Nucleus accumbens (tissue), 56 donors: ENCODE data around the gene C14orf180.

Experiments used
- DNase-seq, 56 donors: peaks; one replicate each; lab custom pipeline; 2025; lab: John Stamatoyannopoulos, UW

The C14orf180 gene

GRCh38 chr14:104579507-104579906 is at the start of gene C14orf180:
Gene C14orf180 (plus strand): TSS chr14:104579764. CDS start chr14:104586431, 6,667 bp downstream.
- peak in 8 of 56 donors; percentile 15 to 51 (median 26) for DNase-seq

- no peak for DNase-seq
These were observed 48.9 kb upstream of the C14orf180 start for GRCh38 chr14:104530646-104531045.

- DNase-seq: no peak
These were observed 48.0 kb upstream of the C14orf180 start for GRCh38 chr14:104531421-104532190.

- DNase-seq: no peak
These were observed 47.4 kb upstream of the C14orf180 start for GRCh38 chr14:104532191-104532555.

GRCh38 chr14:104534036-104534435 is 45.5 kb upstream of the C14orf180 start:
- no peak for DNase-seq

- no peak for DNase-seq
These were observed 42.5 kb upstream of the C14orf180 start for GRCh38 chr14:104536942-104537612.

- DNase-seq: no peak
These were observed 42.0 kb upstream of the C14orf180 start for GRCh38 chr14:104537613-104537988.

GRCh38 chr14:104541905-104542465 is 37.6 kb upstream of the C14orf180 start:
- no peak for DNase-seq

- DNase-seq: no peak
These were observed 36.4 kb upstream of the C14orf180 start for GRCh38 chr14:104542871-104543830.

GRCh38 chr14:104544362-104544961 is 35.1 kb upstream of the C14orf180 start:
- no peak for DNase-seq

GRCh38 chr14:104545151-104545941 is 34.2 kb upstream of the C14orf180 start:
- DNase-seq: peak in 50 of 56 donors; percentile 13 to 85 (median 56)

- peak in 2 of 56 donors; percentile 60 to 79 for DNase-seq
These were observed 33.5 kb upstream of the C14orf180 start for GRCh38 chr14:104545942-104546501.

- DNase-seq: no peak
These were observed 32.8 kb upstream of the C14orf180 start for GRCh38 chr14:104546591-104547309.

- no peak for DNase-seq
These were observed 32.1 kb upstream of the C14orf180 start for GRCh38 chr14:104547310-104547997.

GRCh38 chr14:104547998-104548700 is 31.4 kb upstream of the C14orf180 start:
- no peak for DNase-seq

GRCh38 chr14:104548802-104549535 is 30.6 kb upstream of the C14orf180 start:
- no peak for DNase-seq
